Pons (tissue), 1 donor: ENCODE data around the gene TPCN1.

Source experiments
- DNase-seq: peaks from one replicate; pipeline ENCODE4 v3.0.0-alpha.2; 2016; ENCODE audit warnings: low spot score

The TPCN1 gene

GRCh38 chr12:113226696-113227568 is 5.7 kb downstream of the TPCN1 start:
- DNase-seq, result no peak

- DNase-seq, result no peak
Observed at GRCh38 chr12:113227686-113228391, 6.6 kb downstream of the TPCN1 start.

GRCh38 chr12:113228394-113229028 is 7.2 kb downstream of the TPCN1 start:
- DNase-seq, result no peak

GRCh38 chr12:113230315-113231234 is 9.3 kb downstream of the TPCN1 start:
- DNase-seq, result no peak

GRCh38 chr12:113231235-113232088 is 10.2 kb downstream of the TPCN1 start:
- DNase-seq, result no peak

GRCh38 chr12:113232089-113232839 is 11.0 kb downstream of the TPCN1 start:
- no peak for DNase-seq

GRCh38 chr12:113232840-113233585 is 11.7 kb downstream of the TPCN1 start:
- peak; percentile 88 for DNase-seq

- DNase-seq, result no peak
Observed at GRCh38 chr12:113233967-113234366, 12.7 kb downstream of the TPCN1 start.

GRCh38 chr12:113234483-113234882 is 13.2 kb downstream of the TPCN1 start:
- no peak for DNase-seq

- no peak for DNase-seq
Observed at GRCh38 chr12:113235976-113236375, 14.7 kb downstream of the TPCN1 start.

GRCh38 chr12:113236539-113237399 is 15.5 kb downstream of the TPCN1 start:
- DNase-seq, result no peak

- DNase-seq, result no peak
Observed at GRCh38 chr12:113237748-113238147, 16.5 kb downstream of the TPCN1 start.

GRCh38 chr12:113238309-113238708 is 17.0 kb downstream of the TPCN1 start:
- no peak for DNase-seq

- no peak for DNase-seq
Observed at GRCh38 chr12:113239288-113239771, 18.1 kb downstream of the TPCN1 start.

GRCh38 chr12:113239811-113240331 is 18.6 kb downstream of the TPCN1 start:
- DNase-seq, result no peak

- DNase-seq, result no peak
Observed at GRCh38 chr12:113240395-113240794, 19.1 kb downstream of the TPCN1 start.

GRCh38 chr12:113241191-113242025 is 20.1 kb downstream of the TPCN1 start:
- DNase-seq, result no peak
